SW 1271 (cell line): ENCODE results near the gene RELN.

Source experiments
- DNase-seq, 2 experiments: peaks; one replicate each; lab custom pipeline; 2025; lab: John Stamatoyannopoulos, UW

RELN gene

DNA sequence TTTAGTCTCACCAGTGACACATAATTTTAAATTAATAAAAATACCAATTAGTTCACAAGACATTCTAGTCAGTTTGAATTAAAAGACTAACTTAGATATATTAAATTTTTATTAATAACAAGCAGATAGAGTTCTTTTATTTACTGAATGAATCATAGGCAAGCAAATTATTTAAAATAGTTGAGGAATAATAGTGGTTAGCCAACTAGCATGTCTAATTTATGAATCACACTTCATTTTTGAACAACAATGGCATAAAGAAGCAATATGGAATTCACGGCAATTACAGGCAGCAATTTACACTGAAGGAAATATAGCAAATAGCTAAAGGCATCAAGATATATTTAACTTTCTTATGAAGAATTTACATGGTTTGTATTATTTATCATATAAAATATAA is 356.5 kb downstream of the RELN start:
- DNase-seq = no peak

- DNase-seq = no peak
Measured at GRCh38 chr7:103632005-103632639, 357.3 kb downstream of the RELN start.

GRCh38 chr7:103630318-103630717 is 359.1 kb downstream of the RELN start:
- DNase-seq = no peak

- no peak for DNase-seq
Measured at GRCh38 chr7:103628742-103629141, 360.7 kb downstream of the RELN start.

- DNase-seq = no peak
Measured at GRCh38 chr7:103626776-103627175, 362.7 kb downstream of the RELN start.

DNA sequence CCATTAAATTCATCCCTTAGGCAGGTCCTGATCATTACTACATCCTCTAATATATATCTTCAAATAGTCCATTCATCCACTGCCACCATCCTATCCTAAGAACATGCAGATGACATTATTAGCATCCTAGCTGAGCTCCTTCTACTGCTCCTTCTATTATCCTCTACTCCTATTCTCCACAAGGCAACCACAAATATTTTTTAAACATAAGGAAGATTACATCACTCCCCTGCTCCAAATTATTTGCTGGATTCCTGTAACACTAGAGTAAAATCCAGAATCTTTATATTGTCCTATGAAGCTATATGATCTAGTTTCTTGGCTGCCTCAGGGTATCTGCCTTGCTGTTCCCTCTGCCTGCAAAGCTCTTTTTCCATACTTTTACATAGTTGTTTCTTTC is 367.2 kb downstream of the RELN start:
- DNase-seq = no peak

DNA sequence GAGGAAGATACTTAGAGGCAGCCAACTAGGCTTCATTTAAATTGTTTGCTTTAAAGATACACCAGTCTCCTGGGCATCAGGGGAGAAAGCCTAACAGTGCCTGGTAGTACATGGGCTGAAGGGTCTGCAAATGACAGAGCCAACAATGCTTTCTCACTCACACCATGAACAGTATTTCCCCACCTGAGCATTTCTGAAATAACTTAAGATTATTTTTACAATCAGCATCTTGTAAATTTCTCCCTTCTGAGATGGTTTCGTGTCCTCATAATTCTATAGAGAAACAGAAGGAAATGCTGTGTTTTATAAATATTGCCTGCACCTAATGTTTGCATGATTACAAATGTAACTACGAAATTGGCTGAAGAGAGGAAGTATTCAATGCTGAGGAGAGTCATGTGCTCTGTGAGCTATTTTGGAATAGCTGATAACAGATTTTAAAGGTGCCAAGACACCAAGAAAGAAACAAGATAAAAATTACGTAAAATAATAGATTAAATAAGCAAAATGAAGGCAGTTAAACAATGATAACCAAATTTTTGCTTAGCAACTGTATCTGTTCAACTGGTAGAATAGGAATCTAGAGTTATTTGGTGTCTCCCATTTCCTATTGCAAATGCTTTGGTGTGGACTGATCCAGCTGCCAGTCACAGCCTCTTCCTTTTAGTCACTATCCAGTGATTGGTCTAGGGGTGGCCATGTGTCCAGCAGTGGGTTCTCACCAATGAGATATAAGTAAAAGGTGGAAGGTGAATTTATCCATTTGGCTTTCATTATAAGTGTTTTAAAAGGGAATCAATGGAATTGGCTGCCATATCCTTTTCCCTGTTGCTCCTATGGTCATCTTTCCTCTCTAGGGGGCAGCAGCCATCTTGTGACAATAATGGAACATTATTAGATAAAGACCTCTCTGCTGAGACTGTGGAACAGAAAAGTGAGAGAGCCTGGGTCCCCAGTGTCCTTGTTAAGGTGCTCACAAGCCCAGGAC is 375.5 kb downstream of the RELN start:
- no peak for DNase-seq

DNA sequence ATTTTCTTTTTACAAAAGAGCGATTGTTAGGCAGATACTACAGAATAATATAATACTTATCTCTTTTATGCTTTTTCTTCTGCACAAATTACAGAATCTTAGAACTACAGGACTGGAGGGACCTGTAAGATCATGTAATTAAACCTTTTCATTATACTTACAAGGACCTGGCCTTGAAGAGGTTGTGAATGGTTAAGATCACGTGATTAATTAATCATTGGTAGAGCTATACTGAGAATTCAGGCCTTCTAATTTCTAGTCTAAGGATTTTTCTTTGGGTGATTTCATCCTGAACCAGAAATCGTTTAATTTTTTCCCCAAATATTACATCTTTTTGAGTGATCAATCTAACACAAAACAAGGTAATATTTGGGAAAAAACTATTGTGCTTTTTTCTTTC is 379.7 kb downstream of the RELN start:
- no peak for DNase-seq

DNA sequence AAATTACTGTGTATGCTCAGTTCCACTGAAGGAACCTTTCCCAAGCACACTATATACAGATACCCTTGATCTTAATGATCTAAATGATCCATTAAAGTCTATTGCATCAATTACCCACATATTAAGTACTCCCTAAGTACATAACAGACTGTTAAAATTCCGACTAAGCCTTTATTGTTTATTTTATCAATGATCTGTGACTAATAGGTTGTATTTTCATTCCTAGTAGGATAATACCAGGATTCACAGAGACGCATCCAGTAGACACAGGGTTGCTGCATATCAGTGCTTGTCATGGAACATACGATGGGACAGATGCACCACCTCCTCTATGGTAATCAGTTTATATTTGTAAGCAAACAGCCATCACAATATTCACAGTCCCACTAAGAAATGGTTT is 383.8 kb downstream of the RELN start:
- no peak for DNase-seq

DNA sequence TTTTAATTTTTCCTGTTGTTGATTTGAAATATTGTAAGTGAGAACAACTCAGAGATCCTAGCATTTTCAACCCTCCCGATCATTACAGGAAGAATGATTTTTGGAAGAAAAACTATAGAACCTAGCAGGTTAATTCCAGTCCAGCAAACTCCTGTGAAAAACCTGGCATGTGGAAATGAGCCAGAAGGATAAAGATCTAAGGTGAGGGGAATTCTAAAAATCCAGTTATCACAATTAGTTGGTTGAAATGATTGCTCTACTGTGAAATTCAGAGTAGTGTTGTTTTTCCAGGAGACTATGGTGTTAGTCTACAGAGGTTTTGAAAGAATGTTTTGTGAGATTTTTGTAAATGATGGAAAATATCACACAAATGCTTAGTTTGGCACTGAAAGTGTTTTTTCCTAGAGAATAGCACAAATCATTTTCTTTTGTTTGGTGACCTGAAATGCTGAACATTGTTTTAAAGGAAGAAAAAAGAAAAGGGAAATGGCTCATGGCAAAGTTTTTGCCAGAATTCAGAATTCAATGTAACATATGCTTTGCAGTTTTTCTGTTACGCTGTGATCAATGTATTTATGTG is 391.0 kb downstream of the RELN start:
- DNase-seq = no peak

DNA sequence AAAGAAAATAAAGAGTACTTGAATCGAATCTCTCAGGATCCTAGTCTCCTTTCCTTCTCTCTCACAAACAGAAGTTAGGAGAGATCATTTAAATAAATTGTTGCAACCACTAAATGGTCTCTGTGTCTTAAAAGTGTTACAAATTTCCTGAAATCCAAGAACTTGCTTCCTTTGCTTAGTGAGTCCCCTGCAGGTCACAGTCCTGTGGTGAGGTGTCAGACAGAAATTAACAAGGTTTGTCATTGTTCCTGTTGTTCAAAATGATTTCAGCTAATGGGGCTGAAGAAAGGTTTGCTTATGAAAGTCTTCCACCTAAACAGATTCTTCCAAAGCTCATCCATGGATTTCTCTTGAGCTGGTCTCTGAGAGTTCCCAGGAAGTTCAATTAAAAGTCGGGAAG is 391.9 kb downstream of the RELN start:
- DNase-seq = no peak

DNA sequence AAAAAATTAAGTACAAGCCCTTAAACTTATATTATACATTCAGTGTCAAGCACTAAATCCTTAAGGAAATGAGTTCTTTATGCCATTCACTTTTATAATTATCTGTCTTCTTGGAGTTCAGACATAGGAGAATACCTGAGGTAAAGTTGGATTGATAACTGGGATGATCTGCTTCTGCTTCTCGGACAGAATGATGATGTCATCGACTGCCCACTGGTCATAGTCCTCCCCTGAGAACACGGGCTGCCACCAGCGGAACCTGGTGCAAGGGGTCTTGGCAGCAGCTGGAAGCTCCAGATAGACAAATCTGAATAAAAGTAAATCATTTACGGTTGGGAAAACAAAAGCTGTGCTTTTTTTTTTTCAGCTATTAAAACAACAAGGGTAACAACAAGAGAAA is 395.3 kb downstream of the RELN start:
- no peak for DNase-seq

DNA sequence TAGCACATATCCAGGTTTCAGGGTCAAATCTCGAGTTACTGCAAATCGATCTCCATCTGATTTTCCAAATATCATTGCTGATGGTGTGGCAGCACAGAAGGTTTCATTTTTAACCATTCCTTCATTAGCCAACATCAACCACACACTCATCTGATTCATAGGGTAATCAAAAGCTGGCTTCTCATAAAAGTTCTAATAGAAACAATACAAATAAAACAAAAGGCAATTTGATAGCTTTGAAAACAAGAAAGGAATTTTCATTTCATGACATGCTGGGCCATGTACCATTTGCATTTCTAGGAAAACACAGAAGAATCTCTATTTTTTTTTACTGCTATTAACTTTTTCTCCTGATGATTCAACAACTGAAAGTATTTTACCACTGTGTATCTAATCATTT is 395.8 kb downstream of the RELN start:
- no peak for DNase-seq

GRCh38 chr7:103592844-103593243 is 396.6 kb downstream of the RELN start:
- DNase-seq = no peak

DNA sequence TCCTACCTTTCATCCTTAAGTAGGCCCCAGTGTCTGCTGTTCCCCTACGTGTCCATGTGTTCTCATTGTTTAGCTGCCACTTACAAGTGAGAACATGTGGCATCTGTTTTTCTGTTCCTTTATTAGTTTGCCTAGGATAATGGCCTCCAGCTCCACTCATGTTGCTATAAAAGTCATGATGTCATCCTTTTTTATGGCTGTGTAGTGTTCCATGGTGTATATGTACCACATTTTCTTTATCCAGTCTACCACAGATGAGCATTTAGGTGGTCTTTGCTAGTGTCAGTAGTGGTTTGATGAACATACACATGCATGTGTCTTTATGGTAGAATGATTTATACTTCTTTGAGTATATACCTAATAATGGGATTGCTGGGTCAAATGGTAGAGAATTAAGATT is 397.3 kb downstream of the RELN start:
- DNase-seq = no peak

DNA sequence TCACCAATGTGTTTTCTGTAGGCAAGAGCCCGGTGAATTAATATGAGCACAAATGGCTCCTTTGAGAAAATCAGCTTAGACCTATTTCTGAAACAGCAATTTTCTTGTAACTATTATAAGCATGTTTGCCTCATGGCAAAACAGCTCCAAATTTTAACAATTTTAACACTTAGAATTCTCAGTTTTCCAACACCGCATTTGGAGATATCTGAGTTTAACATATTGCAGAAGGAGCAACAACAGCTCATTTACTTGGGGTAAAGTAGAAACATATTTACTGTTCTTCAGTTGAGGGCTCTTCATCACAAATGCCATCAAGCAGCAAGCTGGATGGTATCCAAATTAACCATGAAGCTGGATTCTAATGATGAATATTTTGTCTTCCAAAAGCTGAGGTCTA is 409.4 kb downstream of the RELN start:
- DNase-seq = no peak

DNA sequence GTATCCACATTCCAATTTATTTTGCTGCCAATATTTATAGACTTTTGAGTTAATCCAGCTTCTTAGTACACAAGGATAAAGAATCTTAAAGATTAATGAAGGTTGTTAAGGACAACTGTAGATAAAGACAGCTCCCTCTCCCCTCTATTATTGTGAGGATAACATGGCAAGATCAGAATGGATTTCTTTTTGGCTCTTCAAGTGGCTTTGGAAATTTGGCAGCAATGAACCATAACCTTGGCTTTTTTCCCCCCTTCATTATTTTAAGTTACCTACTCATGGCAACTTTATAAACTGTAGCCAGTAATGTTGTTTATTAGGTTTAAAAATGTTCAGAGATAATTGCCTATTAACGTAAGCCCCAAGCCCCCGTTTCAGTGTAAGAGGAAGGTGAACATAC is 412.4 kb downstream of the RELN start:
- DNase-seq = no peak

DNA sequence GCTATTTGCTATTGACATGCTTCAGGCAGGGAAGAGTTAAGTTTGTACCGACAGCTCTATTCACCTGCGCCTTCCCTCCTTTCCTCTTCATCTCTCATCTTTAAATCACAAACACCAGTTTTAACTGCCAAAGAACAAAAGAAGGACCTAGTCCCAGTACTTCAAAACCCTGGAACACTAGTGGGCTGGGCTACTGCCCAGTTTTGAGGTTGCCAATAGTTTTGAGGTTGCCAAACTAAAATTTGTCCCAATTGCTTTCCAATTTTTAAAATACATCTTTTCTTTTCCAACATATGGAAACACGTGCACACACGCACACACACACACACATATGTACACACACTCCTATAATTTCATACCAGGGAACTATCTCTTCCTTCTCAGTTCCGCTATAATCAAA is 412.8 kb downstream of the RELN start:
- no peak for DNase-seq

DNA sequence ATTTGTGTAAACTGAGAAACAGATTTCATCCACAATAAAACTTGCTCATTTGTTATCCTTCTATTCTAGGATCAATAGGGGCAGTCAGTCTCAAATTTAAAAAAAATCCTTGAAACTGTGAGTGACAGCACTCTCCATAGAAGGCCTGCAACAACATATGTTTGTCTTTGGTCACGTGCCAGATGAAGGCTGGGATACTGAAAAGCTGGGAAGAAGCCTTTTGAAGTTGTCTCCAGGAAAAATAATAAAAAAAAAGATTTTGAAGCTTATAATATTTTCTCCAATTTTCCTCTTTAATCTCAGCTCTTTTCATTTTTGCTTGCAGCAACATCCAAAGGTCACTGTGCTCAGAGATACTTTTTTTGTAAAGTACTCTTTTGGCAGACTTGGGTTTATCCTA is 414.9 kb downstream of the RELN start:
- no peak for DNase-seq

GRCh38 chr7:103573479-103574058 is 415.9 kb downstream of the RELN start:
- DNase-seq = peak in 1 of 2 experiments; percentile 29

DNA sequence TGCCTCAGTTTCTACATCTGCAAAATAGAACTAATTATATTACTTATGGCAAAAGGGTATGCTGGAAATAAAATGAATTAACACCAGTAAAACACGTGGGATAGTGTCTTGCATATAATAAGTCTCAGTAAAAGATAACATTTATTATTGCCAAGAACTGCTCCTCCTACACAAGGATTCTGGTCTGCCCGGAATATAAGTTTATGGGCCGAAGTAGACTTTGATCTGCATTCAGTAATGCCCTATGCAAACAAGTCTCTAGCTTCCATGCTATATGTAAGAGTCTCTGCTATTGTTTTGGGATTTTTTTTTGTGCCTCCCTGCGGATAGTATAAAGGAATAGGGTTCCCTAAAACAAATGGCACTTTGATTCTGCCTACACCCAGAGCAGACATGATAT is 417.9 kb downstream of the RELN start:
- no peak for DNase-seq

- DNase-seq = no peak
Measured at GRCh38 chr7:103569621-103570305, 419.7 kb downstream of the RELN start.
